Measurements from ENCODE around the gene GTF2A1L.
"Not testable (repeated sequence)": the region's sequence is repeated elsewhere in the genome, so short reads cannot be mapped to it uniquely, and the experiment has no call there.

GTF2A1L gene, protein sequence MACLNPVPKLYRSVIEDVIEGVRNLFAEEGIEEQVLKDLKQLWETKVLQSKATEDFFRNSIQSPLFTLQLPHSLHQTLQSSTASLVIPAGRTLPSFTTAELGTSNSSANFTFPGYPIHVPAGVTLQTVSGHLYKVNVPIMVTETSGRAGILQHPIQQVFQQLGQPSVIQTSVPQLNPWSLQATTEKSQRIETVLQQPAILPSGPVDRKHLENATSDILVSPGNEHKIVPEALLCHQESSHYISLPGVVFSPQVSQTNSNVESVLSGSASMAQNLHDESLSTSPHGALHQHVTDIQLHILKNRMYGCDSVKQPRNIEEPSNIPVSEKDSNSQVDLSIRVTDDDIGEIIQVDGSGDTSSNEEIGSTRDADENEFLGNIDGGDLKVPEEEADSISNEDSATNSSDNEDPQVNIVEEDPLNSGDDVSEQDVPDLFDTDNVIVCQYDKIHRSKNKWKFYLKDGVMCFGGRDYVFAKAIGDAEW

DNA sequence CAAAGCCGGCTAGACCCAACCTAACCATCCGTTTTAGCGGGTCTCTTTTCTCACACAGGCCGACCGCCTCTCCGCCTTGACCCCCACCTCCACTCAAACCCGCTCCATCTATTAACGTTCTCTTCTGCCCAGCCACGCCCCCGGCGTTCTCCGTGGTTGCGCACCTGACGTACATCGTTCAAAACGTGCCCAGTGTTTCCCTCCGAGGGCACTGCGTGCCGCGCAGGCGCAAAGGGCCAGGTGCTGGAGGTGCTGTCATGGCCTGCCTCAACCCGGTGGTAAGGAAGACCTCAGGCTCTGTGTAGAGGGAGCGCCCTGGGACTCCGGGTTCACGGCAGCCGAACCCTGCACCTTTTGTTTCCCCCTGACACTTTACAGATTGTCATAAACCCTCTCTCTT, at the start of gene GTF2A1L:
Gene GTF2A1L (plus strand): TSS at position 239 of the 400 bp plus-strand sequence. CDS start 19 bp downstream, at position 258.
- DNase-seq: no peak

DNA sequence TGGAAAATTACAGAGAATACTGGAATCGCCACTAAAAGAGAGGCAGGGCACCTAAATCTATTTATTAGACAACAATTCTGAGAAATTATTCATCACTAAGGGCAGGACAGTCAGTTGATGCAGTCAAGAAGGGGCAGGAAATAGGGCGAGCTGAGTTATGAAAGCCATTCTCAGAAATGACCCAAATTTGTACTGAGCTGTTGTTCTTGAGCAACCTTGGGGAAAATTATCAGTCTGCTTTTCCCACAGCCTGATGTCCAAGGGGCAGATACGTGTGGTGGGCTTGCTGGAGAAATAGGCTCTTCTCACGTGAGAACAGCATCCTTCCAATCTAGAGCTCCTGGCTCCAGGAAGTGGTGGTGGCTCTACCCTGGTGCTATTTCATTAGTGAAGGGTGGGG, 49.1 kb upstream of the GTF2A1L start:
- DNase-seq: no peak

DNA sequence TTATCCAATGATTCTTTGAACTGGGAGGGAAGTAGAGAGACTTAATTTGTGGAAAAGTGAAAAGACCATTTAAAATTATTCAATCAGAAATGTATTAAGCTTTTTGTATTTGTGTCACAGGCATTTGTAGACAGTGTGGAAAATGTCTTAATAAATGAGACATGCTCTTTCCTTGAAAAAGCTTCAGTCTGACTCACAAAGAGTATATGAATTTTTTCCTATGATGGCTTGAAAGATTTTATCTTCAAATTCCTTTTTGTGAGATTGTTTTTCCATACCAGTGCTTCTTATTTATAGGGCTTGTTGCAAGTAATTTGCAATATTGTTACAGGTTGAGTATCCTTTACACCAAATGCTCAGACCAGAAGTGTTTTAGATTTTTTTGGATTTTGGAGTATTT, 48.2 kb upstream of the GTF2A1L start:
- no peak for DNase-seq

DNA sequence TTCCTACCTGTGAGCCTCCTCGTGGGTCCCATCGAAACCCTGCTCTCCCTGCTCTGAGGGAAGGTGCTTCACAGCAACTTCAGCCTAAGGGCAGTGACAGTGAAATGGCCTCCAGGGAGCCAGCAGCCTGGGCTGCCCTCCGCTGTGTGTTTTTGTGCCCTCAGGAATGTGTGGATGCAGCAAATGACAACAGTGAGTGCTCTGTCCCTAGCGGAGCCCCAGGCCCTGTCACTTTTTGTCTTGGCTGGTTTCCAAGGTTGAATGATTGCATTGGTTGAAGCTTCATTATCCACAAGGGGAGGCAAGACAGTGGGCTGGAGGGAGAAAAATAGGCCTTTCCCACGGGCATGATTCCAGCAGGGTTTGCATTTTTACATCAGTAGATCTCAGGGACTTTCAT, 44.8 kb upstream of the GTF2A1L start:
- no peak for DNase-seq

DNA sequence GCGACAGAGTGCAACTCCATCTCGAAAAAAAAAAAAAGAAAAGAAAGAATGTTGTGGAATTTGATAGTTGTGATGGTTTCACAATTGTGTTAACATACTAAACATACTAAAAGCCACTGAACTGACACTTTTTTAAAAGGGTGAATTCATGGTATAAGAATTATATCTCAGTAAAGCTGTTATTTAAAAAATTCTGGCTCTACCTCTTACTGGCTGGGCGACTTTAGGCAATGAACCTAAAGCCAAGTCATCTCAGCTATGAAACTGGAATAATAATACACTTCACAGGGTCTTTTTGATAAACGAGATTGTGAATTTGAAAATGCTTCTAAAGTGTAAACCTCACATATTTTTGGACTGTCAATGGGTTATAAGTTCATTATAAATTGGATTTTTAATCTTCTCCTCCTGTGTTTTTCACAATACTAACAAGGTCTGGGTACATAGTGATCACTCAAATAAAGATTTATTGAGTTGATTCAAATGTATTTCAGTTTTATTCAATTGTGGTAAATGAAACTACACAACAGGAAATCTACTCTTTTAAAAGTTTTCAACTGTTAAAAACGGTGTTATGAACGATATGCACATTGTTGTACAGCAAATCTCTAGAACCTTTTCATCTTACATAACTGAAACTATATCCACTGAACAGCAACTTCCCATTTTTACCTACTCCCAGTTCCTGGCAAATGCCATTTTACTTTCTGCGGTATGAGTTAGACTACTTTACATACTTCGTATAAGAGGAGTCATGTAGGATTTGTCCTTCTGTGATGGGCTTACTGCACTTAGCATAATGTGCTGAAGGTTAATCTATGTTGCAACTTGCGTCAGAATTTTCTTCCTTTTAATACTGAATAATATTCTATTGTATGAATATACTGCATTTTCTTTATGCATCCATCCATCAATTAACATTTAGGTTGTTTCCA, 43.0 kb upstream of the GTF2A1L start:
- DNase-seq: no peak

DNA sequence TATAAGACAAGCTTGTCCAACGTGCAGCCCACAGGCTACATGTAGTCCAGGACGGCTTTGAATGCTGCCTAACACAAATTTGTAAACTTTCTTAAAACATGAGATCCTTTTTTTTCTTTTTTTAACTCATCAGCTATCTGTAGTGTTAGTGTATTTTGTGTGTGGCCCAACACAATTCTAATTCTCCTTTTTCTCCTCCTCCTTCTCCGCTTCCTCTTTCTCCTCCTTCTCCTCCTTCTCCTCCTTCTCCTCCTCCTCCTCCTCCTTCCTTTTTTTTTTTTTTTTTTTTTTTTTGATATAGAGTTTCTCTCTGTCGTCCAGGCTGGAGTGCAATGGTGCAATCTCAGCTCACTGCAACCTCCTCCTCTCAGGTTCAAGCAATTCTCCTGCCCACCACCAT, 39.3 kb upstream of the GTF2A1L start:
- DNase-seq: no peak

DNA sequence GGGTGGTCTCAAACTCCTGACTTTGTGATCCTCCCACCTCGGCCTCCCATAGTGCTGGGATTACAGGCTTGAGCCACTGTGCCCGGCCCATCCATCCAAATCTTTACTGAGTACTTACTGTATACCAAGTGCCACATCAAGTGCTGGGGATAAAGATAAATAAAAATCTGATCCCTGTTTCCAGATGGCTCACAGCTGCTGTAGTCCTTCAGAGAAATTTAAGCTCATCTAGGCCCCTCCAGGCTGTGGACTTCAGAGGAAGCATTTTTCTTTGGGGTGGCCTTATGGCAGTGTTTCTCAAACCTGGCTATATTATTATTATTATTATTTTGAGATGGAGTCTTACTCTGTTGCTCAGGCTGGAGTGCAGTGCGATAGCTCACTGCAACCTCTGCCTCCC, 33.7 kb upstream of the GTF2A1L start:
- no peak for DNase-seq

DNA sequence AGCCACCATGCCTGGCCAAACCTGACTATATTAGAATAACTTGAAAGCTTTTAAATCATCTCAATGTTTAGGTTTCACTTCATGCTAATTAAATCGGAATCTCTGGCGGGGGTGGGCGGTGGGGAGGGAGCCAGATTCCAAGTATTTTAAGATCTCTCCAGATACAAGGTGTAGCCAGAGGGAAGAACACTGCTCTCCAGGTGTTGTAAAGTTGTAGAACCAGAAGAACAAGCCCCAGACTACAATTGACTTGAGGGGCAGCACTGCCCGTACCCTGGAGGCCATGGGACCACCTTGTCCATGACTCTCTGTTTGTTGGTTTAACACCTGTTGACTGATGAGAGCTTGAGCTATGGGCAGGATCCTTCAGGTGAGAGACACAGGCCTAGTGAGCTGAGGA, 33.1 kb upstream of the GTF2A1L start:
- DNase-seq: no peak

DNA sequence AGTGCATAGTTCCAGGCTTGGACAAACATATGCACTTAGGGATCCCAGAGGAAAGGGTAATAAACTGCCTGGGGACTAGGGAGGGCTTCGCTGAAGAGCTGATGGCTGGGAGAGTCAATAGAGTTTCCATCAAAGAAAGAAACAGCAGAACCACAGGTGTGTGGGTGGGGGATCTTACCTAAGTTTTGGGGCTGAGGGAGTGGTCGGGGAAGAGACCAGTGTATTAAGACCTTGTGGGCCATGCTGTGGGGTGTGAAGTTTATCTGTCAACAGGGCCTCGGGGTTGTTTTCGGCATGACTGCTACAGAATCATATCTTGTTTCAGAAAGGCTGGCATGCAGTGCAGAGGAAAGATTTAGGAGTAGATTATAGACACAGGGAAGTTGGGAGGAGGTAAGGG, 31.2 kb upstream of the GTF2A1L start:
- DNase-seq: no peak

DNA sequence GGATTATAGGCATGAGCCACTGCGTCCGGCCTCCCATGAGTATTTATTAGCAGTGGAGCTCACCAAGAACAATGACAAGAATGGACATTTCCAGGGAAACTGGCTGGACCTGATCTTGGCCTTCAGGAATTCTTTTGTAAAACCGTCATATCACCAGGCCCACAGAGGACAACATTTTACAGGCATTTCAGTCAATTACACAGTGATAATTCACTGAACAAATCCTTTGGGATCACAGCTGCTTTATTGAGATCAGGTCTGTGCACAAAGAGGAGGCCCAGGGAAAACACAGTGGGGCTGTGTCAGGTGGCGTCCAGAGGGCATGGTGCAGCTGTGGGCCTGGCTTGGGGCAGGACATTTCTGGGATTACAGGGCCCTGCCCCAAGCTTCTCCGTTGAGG, 30.1 kb upstream of the GTF2A1L start:
- no peak for DNase-seq

DNA sequence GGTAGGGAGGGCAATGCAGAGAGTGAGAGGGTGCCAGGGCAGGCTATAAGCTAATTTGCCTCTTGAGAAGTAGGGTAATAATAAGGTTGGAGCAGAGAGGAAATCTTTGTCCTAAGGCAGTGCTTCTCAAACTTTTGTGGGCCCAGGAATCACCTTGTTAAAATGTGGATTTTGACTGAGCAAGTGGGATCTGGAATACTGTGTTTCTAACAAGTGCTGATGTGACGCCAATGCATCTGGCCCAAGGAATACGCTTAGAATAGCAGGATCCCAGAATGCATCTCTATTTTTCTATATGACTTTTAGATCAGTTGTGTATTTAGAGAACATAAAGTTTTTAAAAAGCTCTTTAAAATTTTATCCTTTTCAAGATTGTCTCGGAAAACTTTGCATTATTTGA, 29.7 kb upstream of the GTF2A1L start:
- DNase-seq: no peak

DNA sequence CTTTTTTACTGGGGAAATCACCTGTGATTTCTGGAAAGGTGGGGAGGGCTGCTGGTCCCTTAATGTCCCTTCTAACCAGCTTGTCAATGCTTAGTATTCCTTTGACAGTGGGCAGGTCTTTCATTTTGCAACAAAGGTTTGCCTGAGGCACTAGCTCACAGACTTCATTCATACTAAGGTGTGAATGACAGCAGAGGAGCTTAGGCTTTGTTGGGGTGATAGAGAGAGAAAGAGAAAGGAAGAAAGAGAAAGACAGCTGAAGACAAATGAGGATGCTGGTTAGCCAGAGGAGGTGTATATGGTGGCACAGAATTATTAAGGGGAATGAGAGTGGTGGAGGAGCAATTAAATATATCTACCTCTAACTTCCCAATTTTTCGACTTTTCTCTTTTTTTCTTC, 28.9 kb upstream of the GTF2A1L start:
- no peak for DNase-seq

DNA sequence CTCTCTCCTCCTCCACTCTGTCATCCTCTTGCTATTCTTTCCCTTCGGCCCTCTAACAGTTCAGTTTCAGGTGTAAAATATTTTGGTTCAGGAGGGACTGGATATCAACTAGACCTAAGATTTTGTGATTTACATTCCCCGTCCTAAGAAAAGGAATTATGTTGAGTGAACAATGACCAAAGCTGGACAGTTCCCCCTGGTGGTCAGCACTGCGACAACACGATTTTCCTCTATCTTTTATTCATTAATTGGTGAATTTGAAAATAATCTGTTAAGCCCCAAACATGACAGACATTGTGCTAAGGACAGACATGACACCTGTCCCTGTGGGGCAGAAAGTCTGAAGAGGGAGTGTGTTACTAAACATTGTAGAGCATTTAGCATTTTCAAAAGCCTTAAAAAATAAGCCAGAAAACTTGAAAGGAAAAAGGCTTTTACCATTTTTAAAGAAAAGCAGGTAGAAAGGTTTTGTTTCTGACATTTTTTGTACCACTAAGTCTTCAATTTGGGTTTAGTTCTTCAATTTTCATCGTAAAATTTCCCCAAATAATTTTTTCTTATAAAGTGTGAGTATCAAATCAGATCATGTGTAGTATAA, 28.4 kb upstream of the GTF2A1L start:
- DNase-seq: no peak

DNA sequence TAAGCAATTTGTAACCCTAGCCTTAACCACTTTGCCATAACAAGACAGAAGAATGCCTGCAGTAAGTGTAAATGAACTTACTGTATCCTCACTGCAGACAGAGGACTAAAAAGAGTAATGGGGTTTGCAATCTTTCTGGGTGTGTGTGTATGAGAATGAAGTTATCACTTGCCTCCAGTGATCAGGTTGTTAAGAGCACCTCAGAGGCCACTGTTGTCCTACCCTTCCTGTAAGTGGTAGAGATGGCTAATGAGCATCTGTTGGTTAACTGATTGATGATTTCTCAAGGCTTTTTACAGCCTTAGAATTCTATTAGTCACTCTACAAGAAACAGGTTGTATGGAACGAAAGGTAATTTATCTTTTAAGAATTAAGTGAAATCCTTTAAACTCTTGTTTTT, 27.6 kb upstream of the GTF2A1L start:
- no peak for DNase-seq

DNA sequence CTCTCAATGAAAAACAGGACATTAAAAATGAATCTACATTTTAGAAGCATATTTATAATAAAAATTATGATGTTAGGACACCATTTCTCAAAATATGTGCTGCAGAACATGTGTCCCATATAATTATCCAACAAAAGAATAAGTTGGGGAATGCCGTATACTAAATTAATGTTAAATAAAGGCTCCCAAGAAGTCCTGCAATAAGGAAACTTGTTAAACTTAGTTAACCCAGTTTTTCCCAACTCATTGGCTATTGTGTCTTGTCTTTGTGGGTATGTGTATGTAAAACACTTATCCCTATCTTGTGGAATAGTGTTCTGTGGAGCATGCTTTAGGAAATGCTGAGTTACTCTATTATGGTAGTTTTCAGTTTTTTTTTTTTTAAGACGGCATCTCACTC, 25.6 kb upstream of the GTF2A1L start:
- no peak for DNase-seq

DNA sequence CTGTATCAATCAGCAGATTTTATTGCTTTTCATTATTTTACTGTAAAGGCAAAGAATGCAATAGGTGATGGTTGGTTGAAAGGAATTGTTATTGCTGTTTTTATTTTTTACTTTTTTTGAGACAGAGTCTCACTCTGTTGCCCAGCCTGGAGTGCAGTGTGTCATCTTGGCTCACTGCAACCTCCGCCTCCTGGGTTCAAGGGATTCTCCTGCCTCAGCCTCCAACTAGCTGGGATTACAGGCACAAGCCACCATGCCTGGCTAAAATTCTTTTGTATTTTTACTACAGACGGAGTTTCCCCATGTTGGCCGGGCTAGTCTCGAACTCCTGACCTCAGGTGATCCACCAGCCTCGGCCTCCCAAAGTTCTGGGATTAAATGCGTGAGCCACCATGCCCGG, 20.9 kb upstream of the GTF2A1L start:
- DNase-seq: not testable (repeated sequence)

DNA sequence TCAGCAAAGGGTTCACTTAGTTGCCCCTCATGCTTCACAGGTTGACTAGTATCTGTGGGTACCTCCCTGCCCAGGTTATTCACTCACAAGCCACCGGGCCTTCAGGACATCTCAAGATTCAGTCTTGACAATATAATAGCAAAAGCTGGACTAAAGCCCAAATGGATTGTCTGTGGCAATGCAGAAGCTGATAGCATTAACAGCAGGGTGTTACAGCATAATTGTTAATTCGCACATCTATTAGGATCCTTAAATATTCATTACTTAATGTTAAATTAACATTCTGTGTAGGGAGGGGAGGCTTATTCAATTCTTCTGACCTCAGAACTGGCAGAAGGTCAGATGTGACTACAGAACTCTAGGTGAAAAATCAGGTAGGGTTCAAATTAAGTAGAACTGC, 20.2 kb upstream of the GTF2A1L start:
- no peak for DNase-seq

DNA sequence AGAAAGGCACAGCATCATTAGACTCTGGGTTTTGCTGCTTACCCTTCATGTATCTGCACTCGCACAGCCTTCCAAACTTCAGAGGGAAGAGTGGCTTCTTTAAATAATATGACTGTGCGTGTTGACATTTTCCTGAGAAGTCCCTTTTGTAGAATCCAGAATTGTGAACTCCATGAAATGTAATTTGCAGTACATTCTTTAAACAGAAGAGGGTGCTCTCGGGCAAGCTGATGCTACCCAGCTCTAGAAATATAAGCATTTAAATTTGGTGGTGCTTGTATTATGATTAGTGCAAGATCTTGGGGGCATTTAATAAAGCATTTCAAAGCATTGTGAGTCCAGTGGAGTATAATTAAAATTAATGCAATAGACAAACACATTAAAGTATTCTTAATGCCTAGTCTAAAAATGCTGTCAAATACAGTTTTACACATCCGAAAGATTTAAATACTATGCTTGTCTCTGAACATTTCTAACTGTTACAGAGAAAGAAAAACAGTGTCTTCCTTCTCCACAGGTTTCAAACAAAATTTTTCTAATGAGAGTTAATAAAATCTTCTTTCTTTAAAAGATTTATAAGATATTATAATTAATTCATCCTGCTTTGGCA, 17.3 kb upstream of the GTF2A1L start:
- peak; percentile 24 for DNase-seq

DNA sequence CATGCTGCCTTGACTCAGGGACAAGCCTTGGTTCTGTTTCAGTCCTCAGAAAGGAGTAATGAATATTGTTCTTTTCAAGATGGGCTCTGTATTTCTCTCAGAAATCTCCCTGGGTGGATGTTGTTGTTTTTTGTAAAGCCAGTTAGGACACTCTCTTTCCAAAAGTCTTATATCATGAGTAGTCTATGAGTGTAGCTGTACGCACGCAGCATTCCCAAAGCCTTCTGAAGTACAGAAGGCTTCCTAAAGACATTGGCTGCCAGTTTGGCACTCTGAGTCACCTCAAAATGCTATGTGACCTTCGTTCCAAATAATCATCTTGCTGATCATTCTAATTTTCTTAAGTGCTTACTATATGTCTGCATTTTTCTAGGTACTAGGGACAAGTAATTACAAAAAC, 16.7 kb upstream of the GTF2A1L start:
- DNase-seq: no peak

DNA sequence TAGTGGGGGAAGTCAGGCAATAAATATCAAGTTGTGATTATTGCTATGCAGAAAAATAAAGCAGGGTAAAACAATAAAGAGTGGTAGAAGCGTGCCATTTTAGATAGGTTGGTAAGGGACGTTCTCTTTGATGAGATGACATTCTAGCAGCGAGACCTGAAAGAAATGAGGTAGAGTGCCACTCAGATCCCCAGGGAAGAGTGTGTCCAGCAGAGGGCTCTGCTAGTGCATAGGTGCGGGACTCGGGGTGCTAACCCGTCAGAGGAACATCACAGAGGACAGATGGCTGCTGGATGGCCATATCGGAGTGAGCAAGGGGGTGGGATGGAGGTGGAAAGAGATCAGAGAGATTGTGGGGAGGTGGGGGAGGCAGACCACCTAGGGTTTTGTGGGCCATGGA, 16.3 kb upstream of the GTF2A1L start:
- DNase-seq: no peak

DNA sequence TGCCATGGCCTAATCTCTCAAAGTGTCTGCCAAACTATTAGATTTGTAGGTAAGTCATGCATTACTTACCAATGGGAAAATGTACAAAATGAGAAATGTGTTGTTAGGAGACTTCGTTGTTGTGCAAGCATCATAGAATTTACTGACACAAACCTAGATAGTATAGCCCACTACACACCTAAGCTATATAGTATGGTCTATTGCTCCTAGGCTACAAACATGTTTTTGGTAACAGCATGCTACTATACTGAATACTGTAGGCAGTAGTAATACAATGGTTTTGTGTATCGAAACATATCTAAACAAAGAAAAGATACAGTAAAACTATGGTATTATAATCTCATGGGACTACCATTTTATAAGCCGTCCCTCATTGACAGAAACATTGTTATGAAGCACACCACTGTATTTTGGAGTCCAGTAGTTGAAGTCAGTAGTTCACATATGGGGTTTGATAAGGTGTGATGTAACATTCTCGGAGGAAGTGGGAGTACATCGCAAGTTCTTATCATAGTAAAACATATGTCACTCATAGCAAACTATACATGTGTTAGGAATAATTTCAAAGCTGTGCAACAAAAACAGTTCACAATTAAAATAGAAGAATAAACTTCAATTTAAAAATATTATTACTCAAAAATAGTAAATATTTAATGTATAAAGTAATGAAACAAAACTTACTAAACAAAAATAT, 12.0 kb upstream of the GTF2A1L start:
- DNase-seq: no peak

DNA sequence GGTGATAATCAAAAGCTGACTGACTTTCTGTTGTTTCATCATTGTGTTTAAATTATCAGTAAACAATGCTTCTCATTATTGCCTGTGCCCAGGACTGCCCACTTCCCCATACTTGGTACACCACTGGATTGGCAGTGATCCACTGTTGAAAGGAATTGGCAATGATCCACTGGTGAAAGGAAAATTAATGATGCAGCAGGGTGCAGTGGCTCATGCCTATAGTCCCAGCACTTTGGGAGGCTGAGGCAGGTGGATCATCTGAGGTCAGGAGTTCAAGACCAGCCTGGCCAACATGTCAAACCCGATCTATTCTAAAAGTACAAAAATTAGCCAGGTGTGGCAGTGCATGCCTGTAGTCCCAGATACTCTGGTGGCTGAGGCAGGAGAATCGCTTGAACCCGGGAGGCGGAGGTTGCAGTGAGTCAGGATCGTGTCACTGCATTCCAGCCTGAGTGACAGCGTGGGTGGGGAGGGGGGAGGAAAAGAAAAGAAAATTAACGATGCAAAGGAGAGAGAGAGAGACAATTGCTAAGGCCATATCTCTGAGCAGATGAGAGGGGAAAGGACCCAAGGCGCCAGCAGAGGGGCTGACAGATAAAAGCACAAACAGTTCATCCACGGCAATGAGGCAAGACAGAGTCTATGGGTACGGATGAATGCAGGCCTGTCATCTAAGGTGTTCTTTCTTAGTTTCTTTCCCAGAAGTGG, 10.2 kb upstream of the GTF2A1L start:
- no peak for DNase-seq
